NCI-H1048 (cell line): ENCODE results near the gene KCNQ5.

Source experiments
- DNase-seq: peaks from one replicate; lab custom pipeline; 2025; lab: John Stamatoyannopoulos, UW

KCNQ5 gene

GRCh38 chr6:72677740-72678139, 55.9 kb downstream of the KCNQ5 start:
- DNase-seq, result no peak

GRCh38 chr6:72683797-72684196, 61.9 kb downstream of the KCNQ5 start:
- DNase-seq, result no peak

GRCh38 chr6:72689107-72689954, 67.5 kb downstream of the KCNQ5 start:
- no peak for DNase-seq

GRCh38 chr6:72691249-72691648, 69.4 kb downstream of the KCNQ5 start:
- no peak for DNase-seq

- DNase-seq, result no peak
Observed at GRCh38 chr6:72696055-72696454, 74.2 kb downstream of the KCNQ5 start.

- DNase-seq, result no peak
Observed at GRCh38 chr6:72699159-72699558, 77.3 kb downstream of the KCNQ5 start.

GRCh38 chr6:72702421-72702820, 80.6 kb downstream of the KCNQ5 start:
- DNase-seq, result no peak

- no peak for DNase-seq
Observed at GRCh38 chr6:72703093-72703492, 81.2 kb downstream of the KCNQ5 start.

- no peak for DNase-seq
Observed at GRCh38 chr6:72704979-72705378, 83.1 kb downstream of the KCNQ5 start.

- no peak for DNase-seq
Observed at GRCh38 chr6:72709431-72709830, 87.6 kb downstream of the KCNQ5 start.

GRCh38 chr6:72711731-72712130, 89.9 kb downstream of the KCNQ5 start:
- DNase-seq, result no peak

GRCh38 chr6:72712910-72713309, 91.0 kb downstream of the KCNQ5 start:
- DNase-seq, result no peak

GRCh38 chr6:72715119-72715518, 93.3 kb downstream of the KCNQ5 start:
- no peak for DNase-seq

GRCh38 chr6:72716916-72717315, 95.1 kb downstream of the KCNQ5 start:
- DNase-seq, result no peak

- DNase-seq, result no peak
Observed at GRCh38 chr6:72720464-72720863, 98.6 kb downstream of the KCNQ5 start.

- DNase-seq, result no peak
Observed at GRCh38 chr6:72721346-72721745, 99.5 kb downstream of the KCNQ5 start.

GRCh38 chr6:72724545-72724944, 102.7 kb downstream of the KCNQ5 start:
- no peak for DNase-seq

- no peak for DNase-seq
Observed at GRCh38 chr6:72728706-72729343, 107.0 kb downstream of the KCNQ5 start.

- no peak for DNase-seq
Observed at GRCh38 chr6:72733045-72733444, 111.2 kb downstream of the KCNQ5 start.

GRCh38 chr6:72738091-72738490, 116.2 kb downstream of the KCNQ5 start:
- no peak for DNase-seq

- no peak for DNase-seq
Observed at GRCh38 chr6:72739368-72739779, 117.5 kb downstream of the KCNQ5 start.

- no peak for DNase-seq
Observed at GRCh38 chr6:72740135-72740534, 118.3 kb downstream of the KCNQ5 start.

GRCh38 chr6:72741083-72741482, 119.2 kb downstream of the KCNQ5 start:
- no peak for DNase-seq
